ENCODE data around the gene OTOP2.

DNA sequence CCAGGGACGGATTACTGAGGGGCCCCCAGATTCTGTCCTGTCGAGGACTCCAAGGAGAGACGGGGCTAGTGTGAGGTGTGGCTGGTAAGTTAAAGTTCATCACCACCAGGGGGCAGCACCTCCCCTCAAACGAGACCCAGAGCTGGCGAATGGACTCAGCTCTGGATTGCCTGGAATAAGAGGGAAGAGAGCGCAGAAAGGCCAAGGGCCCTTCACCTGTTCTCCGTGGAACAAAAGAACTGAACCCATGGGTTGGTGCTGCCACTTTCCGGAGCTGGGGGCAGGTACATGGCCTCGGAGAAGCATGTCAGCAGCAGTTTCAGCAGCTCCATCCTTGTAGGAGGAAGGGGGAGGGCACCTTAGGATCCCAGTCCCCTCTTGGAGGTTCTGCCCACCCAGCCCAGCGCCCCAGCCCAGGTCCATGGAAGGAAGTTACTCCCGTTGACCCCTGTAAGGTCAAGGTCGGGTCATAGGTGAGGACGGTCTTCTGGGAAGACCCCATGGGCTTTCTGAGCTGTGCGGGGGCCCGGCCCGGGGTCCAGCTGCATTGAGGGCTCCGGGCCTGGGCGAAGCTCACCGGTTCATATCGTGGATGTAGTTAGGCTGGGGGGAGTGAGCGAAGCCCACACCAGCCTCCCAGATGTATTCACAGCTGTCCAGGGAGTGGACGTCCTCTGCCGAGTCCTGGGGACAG is 37.7 kb downstream of the OTOP2 start:
- TF ChIP-seq ZNF622 (IDR thresholded peaks at IDR 0.05) (no peak), YY1 (IDR thresholded peaks at IDR 0.05; ENCODE audit: low read depth, low read length) (0 out of 2 replicates have a peak, but pooled peaks have one; percentile 23), POLR2AphosphoS5 (IDR thresholded peaks at IDR 0.05; ENCODE audit: low read length) (no peak), IRF4 (IDR thresholded peaks at IDR 0.05; ENCODE audit: low read depth, low read length) (no peak), SREBF2 (IDR thresholded peaks at IDR 0.05; ENCODE audit: low read length) (no peak), SPI1 (IDR thresholded peaks at IDR 0.05; ENCODE audit: borderline replicate concordance, insufficient read depth, low read depth, low read length) (no peak), NRF1 (conservative IDR thresholded peaks at IDR 0.05; ENCODE audit: low read depth, low read length) (no peak), MYC (IDR thresholded peaks at IDR 0.05; ENCODE audit: insufficient read depth, insufficient read length, insufficient replicate concordance, low read length, severe bottlenecking) (no peak), IKZF1 (conservative IDR thresholded peaks at IDR 0.05) (peak; percentile 56; the same call in 1 of the 2 replicates), KAT2A (conservative IDR thresholded peaks at IDR 0.05; ENCODE audit: control insufficient read depth, low read depth, low read length) (no peak)
- TF ChIP-seq, protein P1, sequence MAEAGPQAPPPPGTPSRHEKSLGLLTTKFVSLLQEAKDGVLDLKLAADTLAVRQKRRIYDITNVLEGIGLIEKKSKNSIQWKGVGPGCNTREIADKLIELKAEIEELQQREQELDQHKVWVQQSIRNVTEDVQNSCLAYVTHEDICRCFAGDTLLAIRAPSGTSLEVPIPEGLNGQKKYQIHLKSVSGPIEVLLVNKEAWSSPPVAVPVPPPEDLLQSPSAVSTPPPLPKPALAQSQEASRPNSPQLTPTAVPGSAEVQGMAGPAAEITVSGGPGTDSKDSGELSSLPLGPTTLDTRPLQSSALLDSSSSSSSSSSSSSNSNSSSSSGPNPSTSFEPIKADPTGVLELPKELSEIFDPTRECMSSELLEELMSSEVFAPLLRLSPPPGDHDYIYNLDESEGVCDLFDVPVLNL (IDR thresholded peaks at IDR 0.05; ENCODE audit: low read depth, low read length) = no peak
- TF ChIP-seq, protein P2, sequence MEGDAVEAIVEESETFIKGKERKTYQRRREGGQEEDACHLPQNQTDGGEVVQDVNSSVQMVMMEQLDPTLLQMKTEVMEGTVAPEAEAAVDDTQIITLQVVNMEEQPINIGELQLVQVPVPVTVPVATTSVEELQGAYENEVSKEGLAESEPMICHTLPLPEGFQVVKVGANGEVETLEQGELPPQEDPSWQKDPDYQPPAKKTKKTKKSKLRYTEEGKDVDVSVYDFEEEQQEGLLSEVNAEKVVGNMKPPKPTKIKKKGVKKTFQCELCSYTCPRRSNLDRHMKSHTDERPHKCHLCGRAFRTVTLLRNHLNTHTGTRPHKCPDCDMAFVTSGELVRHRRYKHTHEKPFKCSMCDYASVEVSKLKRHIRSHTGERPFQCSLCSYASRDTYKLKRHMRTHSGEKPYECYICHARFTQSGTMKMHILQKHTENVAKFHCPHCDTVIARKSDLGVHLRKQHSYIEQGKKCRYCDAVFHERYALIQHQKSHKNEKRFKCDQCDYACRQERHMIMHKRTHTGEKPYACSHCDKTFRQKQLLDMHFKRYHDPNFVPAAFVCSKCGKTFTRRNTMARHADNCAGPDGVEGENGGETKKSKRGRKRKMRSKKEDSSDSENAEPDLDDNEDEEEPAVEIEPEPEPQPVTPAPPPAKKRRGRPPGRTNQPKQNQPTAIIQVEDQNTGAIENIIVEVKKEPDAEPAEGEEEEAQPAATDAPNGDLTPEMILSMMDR (IDR thresholded peaks at IDR 0.05 in 2 of 3, conservative IDR thresholded peaks at IDR 0.05 in 1 of 3; ENCODE audit: control insufficient read depth in 2 of 3, extremely low read depth in 1 of 3, insufficient read depth in 1 of 3, low read depth in 3 of 3, low read length in 3 of 3) = peak; percentile 62 to 83 (median 72)
- TF ChIP-seq, protein P3, sequence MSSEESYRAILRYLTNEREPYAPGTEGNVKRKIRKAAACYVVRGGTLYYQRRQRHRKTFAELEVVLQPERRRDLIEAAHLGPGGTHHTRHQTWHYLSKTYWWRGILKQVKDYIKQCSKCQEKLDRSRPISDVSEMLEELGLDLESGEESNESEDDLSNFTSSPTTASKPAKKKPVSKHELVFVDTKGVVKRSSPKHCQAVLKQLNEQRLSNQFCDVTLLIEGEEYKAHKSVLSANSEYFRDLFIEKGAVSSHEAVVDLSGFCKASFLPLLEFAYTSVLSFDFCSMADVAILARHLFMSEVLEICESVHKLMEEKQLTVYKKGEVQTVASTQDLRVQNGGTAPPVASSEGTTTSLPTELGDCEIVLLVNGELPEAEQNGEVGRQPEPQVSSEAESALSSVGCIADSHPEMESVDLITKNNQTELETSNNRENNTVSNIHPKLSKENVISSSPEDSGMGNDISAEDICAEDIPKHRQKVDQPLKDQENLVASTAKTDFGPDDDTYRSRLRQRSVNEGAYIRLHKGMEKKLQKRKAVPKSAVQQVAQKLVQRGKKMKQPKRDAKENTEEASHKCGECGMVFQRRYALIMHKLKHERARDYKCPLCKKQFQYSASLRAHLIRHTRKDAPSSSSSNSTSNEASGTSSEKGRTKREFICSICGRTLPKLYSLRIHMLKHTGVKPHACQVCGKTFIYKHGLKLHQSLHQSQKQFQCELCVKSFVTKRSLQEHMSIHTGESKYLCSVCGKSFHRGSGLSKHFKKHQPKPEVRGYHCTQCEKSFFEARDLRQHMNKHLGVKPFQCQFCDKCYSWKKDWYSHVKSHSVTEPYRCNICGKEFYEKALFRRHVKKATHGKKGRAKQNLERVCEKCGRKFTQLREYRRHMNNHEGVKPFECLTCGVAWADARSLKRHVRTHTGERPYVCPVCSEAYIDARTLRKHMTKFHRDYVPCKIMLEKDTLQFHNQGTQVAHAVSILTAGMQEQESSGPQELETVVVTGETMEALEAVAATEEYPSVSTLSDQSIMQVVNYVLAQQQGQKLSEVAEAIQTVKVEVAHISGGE (CRISPR knock-in tag; IDR thresholded peaks at IDR 0.05) = no peak

Data from GM12878 (cell line).